Stimulated activated CD8-positive, alpha-beta memory T cell treated with anti-CD3 and anti-CD28 coated beads, Interleukin-7, amount 100 ng/mL, for 4 hours (primary cell): ENCODE measurements around the gene LRP1.

Experiments
- DNase-seq, 2 donors: peaks; one replicate each; pipeline ENCODE4 v3.0.0-alpha.2; 2020; ENCODE audit warnings: low read depth in 2 of 2

LRP1 gene

GRCh38 chr12:57127726-57128518 is at the start of gene LRP1:
TSS of gene LRP1 (plus strand) at chr12:57128483. CDS start at chr12:57128965, 482 bp downstream.
- DNase-seq = peak; percentile 62 to 71

- DNase-seq = peak; percentile 91 to 96
Measured at GRCh38 chr12:57078519-57079404, 49.5 kb upstream of the LRP1 start, which contains the start of gene NEMP1. TSS of gene NEMP1 (minus strand) at chr12:57078791. CDS start at chr12:57078745, 46 bp downstream.

GRCh38 chr12:57079821-57080220 is 48.5 kb upstream of the LRP1 start:
- DNase-seq = no peak

- no peak for DNase-seq
Measured at GRCh38 chr12:57080855-57081254, 47.4 kb upstream of the LRP1 start.

GRCh38 chr12:57085999-57086492 is 42.2 kb upstream of the LRP1 start:
- peak; percentile 39 for DNase-seq

- DNase-seq = peak; percentile 62 to 79
Measured at GRCh38 chr12:57086493-57087009, 41.7 kb upstream of the LRP1 start.

GRCh38 chr12:57087010-57087690 is 41.1 kb upstream of the LRP1 start:
- DNase-seq = peak; percentile 95 to 96

GRCh38 chr12:57087691-57088353 is 40.5 kb upstream of the LRP1 start:
- peak; percentile 89 to 92 for DNase-seq

- peak; percentile 81 to 92 for DNase-seq
Measured at GRCh38 chr12:57088354-57089270, 39.7 kb upstream of the LRP1 start, which contains the start of gene NAB2. TSS of gene NAB2 (plus strand) at chr12:57089114. CDS start at chr12:57089272, 158 bp downstream.

GRCh38 chr12:57089271-57090245 is 38.7 kb upstream of the LRP1 start:
- DNase-seq = peak; percentile 47 to 60

- no peak for DNase-seq
Measured at GRCh38 chr12:57090490-57090889, 37.8 kb upstream of the LRP1 start.

- DNase-seq = no peak
Measured at GRCh38 chr12:57090924-57091637, 37.2 kb upstream of the LRP1 start.

GRCh38 chr12:57091638-57092528 is 36.4 kb upstream of the LRP1 start:
- no peak for DNase-seq

GRCh38 chr12:57092529-57092862 is 35.8 kb upstream of the LRP1 start:
- DNase-seq = no peak

- no peak for DNase-seq
Measured at GRCh38 chr12:57092876-57093414, 35.3 kb upstream of the LRP1 start.

GRCh38 chr12:57093415-57094207 is 34.7 kb upstream of the LRP1 start:
- DNase-seq = peak; percentile 79 to 80
